ENCODE measurements around the gene MUSK. TPM values are rescaled to one million over a fixed set of nuclear protein-coding genes. Genes with fewer than 3 reads are reported as not detected.

MUSK gene
- total RNA-seq, 1 experiment from 2014 or later: not detected

DNA sequence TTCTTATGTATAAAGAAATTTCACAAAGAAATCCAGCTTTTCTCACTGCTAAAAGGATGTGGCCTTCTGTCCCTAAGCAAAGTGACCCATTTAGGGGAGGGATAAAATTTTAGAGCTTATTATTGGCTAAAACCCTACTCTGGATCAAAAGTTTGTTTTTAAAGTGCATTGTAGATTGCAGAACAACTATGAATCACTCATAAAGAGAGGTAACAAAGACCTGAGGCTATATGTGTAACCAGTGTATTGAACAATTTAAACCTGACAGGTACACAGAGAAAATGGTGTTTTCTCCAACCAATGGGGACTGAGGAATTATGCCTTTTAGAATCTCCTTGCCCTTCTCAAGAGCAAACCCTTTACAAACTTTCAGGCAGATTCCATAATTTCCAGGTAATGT is 86.6 kb downstream of the MUSK start:
- DNase-seq (ENCODE audit: low read depth, low spot score) (no peak), ATAC-seq (no peak)
- ChIA-PET CTCF (no interaction called here), POLR2A (no interaction called here)
- no peaks in the 10 kb centered on the region for H3K36me3 ChIP-seq (ENCODE audit: control insufficient read depth, insufficient read depth, low read length)
- no peaks in the 10 kb centered on the region for H3K9me3 ChIP-seq (ENCODE audit: control insufficient read depth, insufficient read depth, low read depth, low read length)
- no TSS peak for BruUV-seq (replicated peaks)
- H3K4me1 ChIP-seq (ENCODE audit: control insufficient read depth, insufficient read depth, low read length): peaks cover 4% of the 10 kb centered on the region; the same call in 1 of the 2 replicates
- no peaks in the 10 kb centered on the region for H3K27me3 ChIP-seq (ENCODE audit: control insufficient read depth, insufficient read depth, low read length)
- no peak overlapping the region for H3K4me3 ChIP-seq (ENCODE audit: low read depth in 2 of 2, low read length in 2 of 2)
- intact Hi-C loops (cut with micrococcal nuclease; ENCODE audit: unreplicated experiment) (no loop called here), in situ Hi-C loops (cut with HindIII; ENCODE audit: low pct_unique_long_range_greater_than_20kb, low sequenced_read_pairs) (no loop called here)
- TF ChIP-seq, protein P1, sequence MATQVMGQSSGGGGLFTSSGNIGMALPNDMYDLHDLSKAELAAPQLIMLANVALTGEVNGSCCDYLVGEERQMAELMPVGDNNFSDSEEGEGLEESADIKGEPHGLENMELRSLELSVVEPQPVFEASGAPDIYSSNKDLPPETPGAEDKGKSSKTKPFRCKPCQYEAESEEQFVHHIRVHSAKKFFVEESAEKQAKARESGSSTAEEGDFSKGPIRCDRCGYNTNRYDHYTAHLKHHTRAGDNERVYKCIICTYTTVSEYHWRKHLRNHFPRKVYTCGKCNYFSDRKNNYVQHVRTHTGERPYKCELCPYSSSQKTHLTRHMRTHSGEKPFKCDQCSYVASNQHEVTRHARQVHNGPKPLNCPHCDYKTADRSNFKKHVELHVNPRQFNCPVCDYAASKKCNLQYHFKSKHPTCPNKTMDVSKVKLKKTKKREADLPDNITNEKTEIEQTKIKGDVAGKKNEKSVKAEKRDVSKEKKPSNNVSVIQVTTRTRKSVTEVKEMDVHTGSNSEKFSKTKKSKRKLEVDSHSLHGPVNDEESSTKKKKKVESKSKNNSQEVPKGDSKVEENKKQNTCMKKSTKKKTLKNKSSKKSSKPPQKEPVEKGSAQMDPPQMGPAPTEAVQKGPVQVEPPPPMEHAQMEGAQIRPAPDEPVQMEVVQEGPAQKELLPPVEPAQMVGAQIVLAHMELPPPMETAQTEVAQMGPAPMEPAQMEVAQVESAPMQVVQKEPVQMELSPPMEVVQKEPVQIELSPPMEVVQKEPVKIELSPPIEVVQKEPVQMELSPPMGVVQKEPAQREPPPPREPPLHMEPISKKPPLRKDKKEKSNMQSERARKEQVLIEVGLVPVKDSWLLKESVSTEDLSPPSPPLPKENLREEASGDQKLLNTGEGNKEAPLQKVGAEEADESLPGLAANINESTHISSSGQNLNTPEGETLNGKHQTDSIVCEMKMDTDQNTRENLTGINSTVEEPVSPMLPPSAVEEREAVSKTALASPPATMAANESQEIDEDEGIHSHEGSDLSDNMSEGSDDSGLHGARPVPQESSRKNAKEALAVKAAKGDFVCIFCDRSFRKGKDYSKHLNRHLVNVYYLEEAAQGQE (IDR thresholded peaks at IDR 0.05; ENCODE audit: insufficient read depth in 1 of 2, low read depth in 2 of 2, low read length in 1 of 2): no peak
- TF ChIP-seq TCF7L2 (IDR thresholded peaks at IDR 0.05; ENCODE audit: low read depth, low read length): no peak
- no peak for TF ChIP-seq SIN3A (IDR thresholded peaks at IDR 0.05; ENCODE audit: borderline replicate concordance, insufficient read depth, low read depth, low read length)
- TF ChIP-seq POLR2AphosphoS5 (IDR thresholded peaks at IDR 0.05; ENCODE audit: low read depth, low read length): no peak
- TF ChIP-seq, protein P2, sequence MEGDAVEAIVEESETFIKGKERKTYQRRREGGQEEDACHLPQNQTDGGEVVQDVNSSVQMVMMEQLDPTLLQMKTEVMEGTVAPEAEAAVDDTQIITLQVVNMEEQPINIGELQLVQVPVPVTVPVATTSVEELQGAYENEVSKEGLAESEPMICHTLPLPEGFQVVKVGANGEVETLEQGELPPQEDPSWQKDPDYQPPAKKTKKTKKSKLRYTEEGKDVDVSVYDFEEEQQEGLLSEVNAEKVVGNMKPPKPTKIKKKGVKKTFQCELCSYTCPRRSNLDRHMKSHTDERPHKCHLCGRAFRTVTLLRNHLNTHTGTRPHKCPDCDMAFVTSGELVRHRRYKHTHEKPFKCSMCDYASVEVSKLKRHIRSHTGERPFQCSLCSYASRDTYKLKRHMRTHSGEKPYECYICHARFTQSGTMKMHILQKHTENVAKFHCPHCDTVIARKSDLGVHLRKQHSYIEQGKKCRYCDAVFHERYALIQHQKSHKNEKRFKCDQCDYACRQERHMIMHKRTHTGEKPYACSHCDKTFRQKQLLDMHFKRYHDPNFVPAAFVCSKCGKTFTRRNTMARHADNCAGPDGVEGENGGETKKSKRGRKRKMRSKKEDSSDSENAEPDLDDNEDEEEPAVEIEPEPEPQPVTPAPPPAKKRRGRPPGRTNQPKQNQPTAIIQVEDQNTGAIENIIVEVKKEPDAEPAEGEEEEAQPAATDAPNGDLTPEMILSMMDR (IDR thresholded peaks at IDR 0.05): no peak
- H3K27ac ChIP-seq (ENCODE audit: low read length): no peak overlapping the region

DNA sequence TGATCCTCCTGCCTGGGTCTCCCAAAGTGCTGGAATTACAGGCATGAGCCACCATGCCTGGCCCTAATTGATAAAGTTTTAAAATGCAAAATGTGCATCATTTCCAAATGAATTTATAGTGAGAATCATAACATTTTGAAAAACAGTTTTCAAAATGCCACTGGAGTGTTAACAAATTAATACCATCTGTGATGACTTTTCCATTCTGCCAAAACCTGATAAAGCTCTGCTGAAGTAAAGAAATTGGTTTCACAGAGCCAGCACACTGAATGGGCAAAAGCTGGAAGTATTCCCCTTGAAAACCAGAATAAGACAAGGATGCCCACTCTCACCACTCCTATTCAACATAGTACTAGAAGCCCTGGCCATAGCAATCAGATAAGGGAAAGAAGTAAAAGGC is 89.6 kb downstream of the MUSK start:
- Histone ChIP-seq H3K27me3 (ENCODE audit: control insufficient read depth, insufficient read depth, low read length) (no peaks in the 10 kb centered on the region), H3K27ac (ENCODE audit: low read length) (no peak overlapping the region), H3K4me1 (ENCODE audit: control insufficient read depth, insufficient read depth, low read length) (no peaks in the 10 kb centered on the region), H3K36me3 (ENCODE audit: control insufficient read depth, insufficient read depth, low read length) (no peaks in the 10 kb centered on the region), H3K9me3 (ENCODE audit: control insufficient read depth, insufficient read depth, low read depth, low read length) (no peaks in the 10 kb centered on the region), H3K4me3 (ENCODE audit: low read depth in 2 of 2, low read length in 2 of 2) (no peak overlapping the region)
- DNase-seq (ENCODE audit: low read depth, low spot score) (no peak), ATAC-seq (no peak)
- CTCF ChIA-PET: no interaction called here
- no TSS peak for BruUV-seq (replicated peaks)
- in situ Hi-C loops (cut with HindIII; ENCODE audit: low pct_unique_long_range_greater_than_20kb, low sequenced_read_pairs): no loop called here
- TF ChIP-seq SIN3A (IDR thresholded peaks at IDR 0.05; ENCODE audit: borderline replicate concordance, insufficient read depth, low read depth, low read length): no peak
- TF ChIP-seq POLR2AphosphoS5 (IDR thresholded peaks at IDR 0.05; ENCODE audit: low read depth, low read length): no peak
- TF ChIP-seq TCF7L2 (IDR thresholded peaks at IDR 0.05; ENCODE audit: low read depth, low read length): no peak
- TF ChIP-seq, protein P1 (IDR thresholded peaks at IDR 0.05; ENCODE audit: insufficient read depth in 1 of 2, low read depth in 2 of 2, low read length in 1 of 2): no peak
- TF ChIP-seq, protein P2 (IDR thresholded peaks at IDR 0.05): no peak
- intact Hi-C loops (cut with micrococcal nuclease; ENCODE audit: unreplicated experiment): no loop called here
- POLR2A ChIA-PET: no interaction called here

Data from Panc1 (cell line).